ENCODE measurements around the gene KHDC4. TPM values are rescaled to one million over a fixed set of nuclear protein-coding genes. Genes with fewer than 3 reads are reported as not detected.

KHDC4 gene
- total and polyA plus RNA-seq, 9 of the 15 experiments (the other 6 are each of a cell fraction or from before 2014, with no cell fraction given) = 12.1 to 185 (median 65.6) TPM

DNA sequence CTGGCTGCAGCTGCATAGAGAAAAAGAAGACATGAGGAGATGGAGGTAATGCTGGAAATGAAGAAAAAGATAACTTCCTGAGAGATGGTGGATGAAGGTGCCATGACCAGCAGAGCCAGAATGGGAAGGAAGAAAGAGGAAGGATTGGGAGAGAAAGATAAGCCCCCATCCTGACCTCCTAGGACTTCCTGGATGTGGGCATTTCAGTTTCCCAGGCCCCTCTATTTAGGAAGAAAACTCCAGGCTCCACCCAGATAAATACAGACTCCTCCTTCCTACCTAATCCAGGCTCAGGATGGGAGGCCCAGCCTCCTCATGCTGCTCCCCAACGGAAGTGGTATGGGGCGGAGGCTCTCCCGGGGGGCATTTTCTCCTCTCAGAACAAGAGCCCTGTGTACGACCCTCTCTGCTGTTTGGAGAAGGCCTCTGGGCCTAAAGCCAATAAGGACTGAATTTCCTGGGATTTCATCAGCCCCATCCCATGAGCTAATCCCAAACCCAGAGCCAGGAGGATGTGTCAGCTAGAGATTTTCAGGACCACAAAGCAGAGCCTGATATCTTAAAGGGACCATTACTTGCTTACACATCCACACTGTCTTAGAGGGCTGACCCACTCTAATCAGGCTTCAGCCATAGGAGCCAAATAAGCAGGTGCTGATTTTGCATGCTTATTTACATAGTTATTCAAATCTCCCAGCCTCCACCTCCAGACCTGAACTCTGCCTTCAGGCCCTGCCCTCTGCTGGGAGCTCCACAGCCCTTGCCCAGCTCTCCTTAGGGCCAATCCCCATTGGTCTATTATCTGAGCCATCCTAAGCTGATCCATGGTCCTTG lies 49.2 kb upstream of the KHDC4 start (continued):
- peak; percentile 85; the same call in 1 of the 2 replicates for TF ChIP-seq POLR2H (tag; IDR thresholded peaks at IDR 0.05; ENCODE audit: low read depth)
- no peak for TF ChIP-seq ETS2 (tag; IDR thresholded peaks at IDR 0.05; ENCODE audit: borderline replicate concordance, poor library complexity, severe bottlenecking)
- TF ChIP-seq CREB3 (tag; conservative IDR thresholded peaks at IDR 0.05; ENCODE audit: low read depth) = no peak
- no peak for TF ChIP-seq STAT6 (CRISPR knock-in tag; IDR thresholded peaks at IDR 0.05)
- TF ChIP-seq SMARCC2 (IDR thresholded peaks at IDR 0.05; ENCODE audit: low read depth) = no peak
- TF ChIP-seq GATA2 (CRISPR knock-in tag; IDR thresholded peaks at IDR 0.05) = no peak
- TF ChIP-seq FUS (optimal IDR thresholded peaks at IDR 0.05; ENCODE audit: low read depth, low read length) = no peak
- TF ChIP-seq RBM39 (optimal IDR thresholded peaks at IDR 0.05; ENCODE audit: low read depth, low read length) = no peak
- peak; percentile 55; the same call in 1 of the 2 replicates for TF ChIP-seq DPF2 (IDR thresholded peaks at IDR 0.05)
- no peak for TF ChIP-seq YY1 (IDR thresholded peaks at IDR 0.05; ENCODE audit: borderline replicate concordance in 1 of 3, control insufficient read depth in 1 of 3, extremely low read depth in 1 of 3, insufficient read depth in 3 of 3, insufficient read length in 1 of 3, insufficient replicate concordance in 2 of 3, low read depth in 1 of 3, low read length in 2 of 3)
- TF ChIP-seq ID3 (CRISPR knock-in tag; IDR thresholded peaks at IDR 0.05) = no peak
- no peak for TF ChIP-seq ID3 (tag; IDR thresholded peaks at IDR 0.05)
- no peak for TF ChIP-seq ZZZ3 (IDR thresholded peaks at IDR 0.05)
- no peak for TF ChIP-seq FOXP4 (CRISPR knock-in tag; IDR thresholded peaks at IDR 0.05; ENCODE audit: borderline replicate concordance)
- no peak for TF ChIP-seq MCM3 (IDR thresholded peaks at IDR 0.05)
- TF ChIP-seq NR4A1 (CRISPR knock-in tag; IDR thresholded peaks at IDR 0.05) = no peak
- 0 out of 2 replicates have a peak, but pooled peaks have one; percentile 37 for TF ChIP-seq NR4A1 (tag; IDR thresholded peaks at IDR 0.05)
- no peak for TF ChIP-seq ZFP36 (IDR thresholded peaks at IDR 0.05; ENCODE audit: low read depth, low read length, partially characterized antibody)
- peak; percentile 28; the same call in 1 of the 2 replicates for TF ChIP-seq FOXM1 (IDR thresholded peaks at IDR 0.05; ENCODE audit: low read depth)
- TF ChIP-seq FOXM1 (CRISPR knock-in tag; IDR thresholded peaks at IDR 0.05; ENCODE audit: low read depth) = no peak
- TF ChIP-seq ZNF668 (CRISPR knock-in tag; IDR thresholded peaks at IDR 0.05) = no peak
- TF ChIP-seq NFE2 (IDR thresholded peaks at IDR 0.05; ENCODE audit: low read depth) = no peak

Measured in K562 (cell line).